SU-DHL-6 (cell line): ENCODE measurements around the gene JMJD7.

ENCODE experiments used
- CTCF ChIP-seq: fragments of 200-600 bp; sonication (generic); IDR thresholded peaks from one replicate; pipeline ENCODE4 v1.5.1; 2017; ENCODE audit warnings: antibody characterized with exemption, mild to moderate bottlenecking, low read length, moderate library complexity; ENCODE audit not compliant: insufficient read depth, poor library complexity, severe bottlenecking
- EZH2phosphoT487 ChIP-seq: fragments of 200-600 bp; sonication (generic), shearing (Covaris generic); conservative IDR thresholded peaks from 2 replicates; pipeline ENCODE4 v1.6.1; 2018; ENCODE audit warnings: mild to moderate bottlenecking, antibody characterized with exemption, low read length, moderate library complexity, mixed read lengths

DNA sequence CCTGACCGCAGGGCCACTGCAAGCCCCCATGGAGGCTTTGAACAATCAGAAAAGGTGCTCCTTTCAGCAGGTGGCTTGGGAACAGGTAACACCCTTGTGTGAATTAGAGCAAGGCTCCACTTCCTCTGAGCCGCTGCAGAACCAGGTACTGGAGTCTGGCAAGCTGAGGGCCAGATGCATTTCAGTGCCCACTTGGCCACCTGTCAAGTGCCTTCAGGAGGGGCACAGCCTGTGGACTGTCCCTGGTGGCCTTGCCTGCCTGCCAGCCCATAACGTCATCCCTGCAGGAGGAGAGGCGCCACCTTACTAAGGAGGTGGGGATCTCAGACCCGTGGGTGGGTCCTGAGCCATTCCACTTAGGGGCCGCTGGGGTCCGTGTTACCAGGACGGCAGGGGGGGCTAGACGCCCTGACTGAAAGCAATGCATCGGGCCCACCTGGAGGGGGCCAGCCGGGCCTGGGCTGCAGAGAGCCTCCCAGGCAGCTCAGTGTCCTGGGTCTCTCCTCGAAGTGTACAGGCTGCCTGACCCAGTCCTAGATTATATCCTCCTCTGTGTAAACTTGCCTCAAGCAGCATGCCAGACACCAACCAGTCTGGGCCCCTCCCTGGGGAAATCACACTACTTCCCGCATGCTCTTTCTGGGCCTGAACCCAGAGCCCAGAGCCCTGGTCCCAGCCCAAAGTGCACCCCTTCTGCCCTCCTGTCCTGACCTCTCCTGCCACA, 49.9 kb downstream of the JMJD7 start:
- TF ChIP-seq CTCF, result no peak
- TF ChIP-seq EZH2phosphoT487, result no peak
